ENCODE results near the gene GBA2.

- no peak for TF ChIP-seq NRF1 (IDR thresholded peaks at IDR 0.05; ENCODE audit: low read depth, low read length)
- TF ChIP-seq YY1 (IDR thresholded peaks at IDR 0.05; ENCODE audit: low read depth) = no peak
- no peak for TF ChIP-seq RFX5 (IDR thresholded peaks at IDR 0.05; ENCODE audit: low read length)
- TF ChIP-seq CTCF (IDR thresholded peaks at IDR 0.05) = no peak
- no peak for TF ChIP-seq POLR2AphosphoS5 (IDR thresholded peaks at IDR 0.05; ENCODE audit: low read depth, low read length)
Observed at GRCh38 chr9:35700942-35701341, 48.1 kb downstream of the GBA2 start.

Measured in SK-N-SH (cell line).